OCI-LY3 (cell line): ENCODE results near the gene HOXB3.

Source experiments
- EZH2phosphoT487 ChIP-seq: fragments of 200-600 bp; shearing (Covaris generic); IDR thresholded peaks from 2 replicates; pipeline ENCODE4 v1.6.1; 2018; ENCODE audit warnings: antibody characterized with exemption, mixed run types, low read depth
- TF ChIP-seq, protein P1 (sequence below): fragments of 200-600, 300-600 bp; sonication (generic); IDR thresholded peaks from 2 replicates; pipeline ENCODE4 v1.5.1; 2014; ENCODE audit warnings: antibody characterized with exemption, low read length, low read depth

DNA sequence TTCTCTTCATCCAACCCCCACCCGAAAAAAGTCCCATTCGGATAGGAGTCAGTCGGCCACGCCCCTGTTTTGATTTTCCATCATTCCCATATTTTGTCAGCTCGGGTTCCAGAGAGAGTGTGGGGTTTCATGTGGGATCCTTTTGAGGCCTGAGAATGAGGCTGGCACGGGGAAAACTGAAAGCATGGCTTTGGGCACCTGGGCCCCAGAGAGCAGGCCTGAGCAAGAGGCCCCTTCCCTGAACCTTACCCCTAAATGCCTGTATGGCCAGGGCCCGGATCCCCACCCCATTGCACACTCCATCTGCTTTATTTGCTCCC is 7.3 kb downstream of the HOXB3 start:
- TF ChIP-seq, protein P1, sequence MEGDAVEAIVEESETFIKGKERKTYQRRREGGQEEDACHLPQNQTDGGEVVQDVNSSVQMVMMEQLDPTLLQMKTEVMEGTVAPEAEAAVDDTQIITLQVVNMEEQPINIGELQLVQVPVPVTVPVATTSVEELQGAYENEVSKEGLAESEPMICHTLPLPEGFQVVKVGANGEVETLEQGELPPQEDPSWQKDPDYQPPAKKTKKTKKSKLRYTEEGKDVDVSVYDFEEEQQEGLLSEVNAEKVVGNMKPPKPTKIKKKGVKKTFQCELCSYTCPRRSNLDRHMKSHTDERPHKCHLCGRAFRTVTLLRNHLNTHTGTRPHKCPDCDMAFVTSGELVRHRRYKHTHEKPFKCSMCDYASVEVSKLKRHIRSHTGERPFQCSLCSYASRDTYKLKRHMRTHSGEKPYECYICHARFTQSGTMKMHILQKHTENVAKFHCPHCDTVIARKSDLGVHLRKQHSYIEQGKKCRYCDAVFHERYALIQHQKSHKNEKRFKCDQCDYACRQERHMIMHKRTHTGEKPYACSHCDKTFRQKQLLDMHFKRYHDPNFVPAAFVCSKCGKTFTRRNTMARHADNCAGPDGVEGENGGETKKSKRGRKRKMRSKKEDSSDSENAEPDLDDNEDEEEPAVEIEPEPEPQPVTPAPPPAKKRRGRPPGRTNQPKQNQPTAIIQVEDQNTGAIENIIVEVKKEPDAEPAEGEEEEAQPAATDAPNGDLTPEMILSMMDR = no peak
- no peak for TF ChIP-seq EZH2phosphoT487
